Measurements from ENCODE around the gene KBTBD13. TPM values are rescaled to one million over a fixed set of nuclear protein-coding genes. Genes with fewer than 3 reads are reported as not detected.

Gene KBTBD13
- total RNA-seq, 2 experiments from 2014 or later = not detected

Other genes with a start within 250 kb of the KBTBD13 start
- 1 to 10 TPM; 6.8 to 7.8 TPM for gene PLEKHO2, start 234.8 kb upstream of the KBTBD13 start, total RNA-seq
- 1 to 10 TPM; 2.8 to 2.9 TPM for gene ANKDD1A, start 164.8 kb upstream of the KBTBD13 start, total RNA-seq
- gene SPG21, start 86.8 kb upstream of the KBTBD13 start, total RNA-seq = 10 to 100 TPM; 69.2 to 73.3 TPM
- 10 to 100 TPM; 26.8 to 28.3 TPM for gene MTFMT, start 47.1 kb upstream of the KBTBD13 start, total RNA-seq
- not detected for gene SLC51B, start 31.4 kb upstream of the KBTBD13 start, total RNA-seq
- not detected for gene RASL12, start 8.8 kb upstream of the KBTBD13 start, total RNA-seq
- 1 to 10 TPM; 2.2 to 2.7 TPM for gene UBAP1L, start 38.5 kb downstream of the KBTBD13 start, total RNA-seq
- gene PDCD7, start 57.1 kb downstream of the KBTBD13 start, total RNA-seq = 10 to 100 TPM; 33.1 to 34.3 TPM
- 10 to 100 TPM; 70.6 to 74.9 TPM for gene CLPX, start 108.6 kb downstream of the KBTBD13 start, total RNA-seq
- not detected for gene CILP, start 134.7 kb downstream of the KBTBD13 start, total RNA-seq
- gene PARP16, start 210.1 kb downstream of the KBTBD13 start, total RNA-seq = 10 to 100 TPM; 15.5 to 16.4 TPM
- gene RNU5A-1, start 219.3 kb downstream of the KBTBD13 start, total RNA-seq = not detected
- 10 to 100 TPM in 1 of 2 experiments, not detected in 1; 11.6 TPM for gene RNU5B-1, start 227.9 kb downstream of the KBTBD13 start, total RNA-seq

Data from activated naive CD8-positive, alpha-beta T cell treated with anti-CD3 and anti-CD28 coated beads for 36 hours (primary cell).